Sciatic nerve (tissue), 2 donors: ENCODE measurements around the gene RFC1. TPM values are rescaled to one million over a fixed set of nuclear protein-coding genes. Genes with fewer than 3 reads are reported as not detected.
"Not testable (repeated sequence)": the region's sequence is repeated elsewhere in the genome, so short reads cannot be mapped to it uniquely, and the experiment has no call there.

Experiments used
- ATAC-seq: fragments of 200-7000 bp; cut with Tn5 transposase; one replicate; pipeline ENCODE4 v1.9.1; 2020; ENCODE audit warnings: mild to moderate bottlenecking, moderate library complexity
- DNase-seq: peaks from one replicate; pipeline ENCODE4 v3.0.0-alpha.2; 2020; ENCODE audit warnings: low spot score
- intact Hi-C: fragments of 100-400 bp; cut with DNase I; formaldehyde crosslinking; loops from one replicate; pipeline ENCODE4 v1.14.2; 2022
- total RNA-seq: library from RNA; stranded (reverse); fragmentation: NEBNext Ultra II Directional; extraction: Animal tissue kit (Norgen Biotek cat#: 25700); gene quantifications from one replicate; pipeline ENCODE4 v1.2.1, GENCODE V29; 2021
- donor health status: DM: no; HTN: no; CAD: no.
- donor health status: DM: no; HTN: no; CAD: no.

The RFC1 gene, protein sequence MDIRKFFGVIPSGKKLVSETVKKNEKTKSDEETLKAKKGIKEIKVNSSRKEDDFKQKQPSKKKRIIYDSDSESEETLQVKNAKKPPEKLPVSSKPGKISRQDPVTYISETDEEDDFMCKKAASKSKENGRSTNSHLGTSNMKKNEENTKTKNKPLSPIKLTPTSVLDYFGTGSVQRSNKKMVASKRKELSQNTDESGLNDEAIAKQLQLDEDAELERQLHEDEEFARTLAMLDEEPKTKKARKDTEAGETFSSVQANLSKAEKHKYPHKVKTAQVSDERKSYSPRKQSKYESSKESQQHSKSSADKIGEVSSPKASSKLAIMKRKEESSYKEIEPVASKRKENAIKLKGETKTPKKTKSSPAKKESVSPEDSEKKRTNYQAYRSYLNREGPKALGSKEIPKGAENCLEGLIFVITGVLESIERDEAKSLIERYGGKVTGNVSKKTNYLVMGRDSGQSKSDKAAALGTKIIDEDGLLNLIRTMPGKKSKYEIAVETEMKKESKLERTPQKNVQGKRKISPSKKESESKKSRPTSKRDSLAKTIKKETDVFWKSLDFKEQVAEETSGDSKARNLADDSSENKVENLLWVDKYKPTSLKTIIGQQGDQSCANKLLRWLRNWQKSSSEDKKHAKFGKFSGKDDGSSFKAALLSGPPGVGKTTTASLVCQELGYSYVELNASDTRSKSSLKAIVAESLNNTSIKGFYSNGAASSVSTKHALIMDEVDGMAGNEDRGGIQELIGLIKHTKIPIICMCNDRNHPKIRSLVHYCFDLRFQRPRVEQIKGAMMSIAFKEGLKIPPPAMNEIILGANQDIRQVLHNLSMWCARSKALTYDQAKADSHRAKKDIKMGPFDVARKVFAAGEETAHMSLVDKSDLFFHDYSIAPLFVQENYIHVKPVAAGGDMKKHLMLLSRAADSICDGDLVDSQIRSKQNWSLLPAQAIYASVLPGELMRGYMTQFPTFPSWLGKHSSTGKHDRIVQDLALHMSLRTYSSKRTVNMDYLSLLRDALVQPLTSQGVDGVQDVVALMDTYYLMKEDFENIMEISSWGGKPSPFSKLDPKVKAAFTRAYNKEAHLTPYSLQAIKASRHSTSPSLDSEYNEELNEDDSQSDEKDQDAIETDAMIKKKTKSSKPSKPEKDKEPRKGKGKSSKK
- total RNA-seq: 54.6 TPM

DNA sequence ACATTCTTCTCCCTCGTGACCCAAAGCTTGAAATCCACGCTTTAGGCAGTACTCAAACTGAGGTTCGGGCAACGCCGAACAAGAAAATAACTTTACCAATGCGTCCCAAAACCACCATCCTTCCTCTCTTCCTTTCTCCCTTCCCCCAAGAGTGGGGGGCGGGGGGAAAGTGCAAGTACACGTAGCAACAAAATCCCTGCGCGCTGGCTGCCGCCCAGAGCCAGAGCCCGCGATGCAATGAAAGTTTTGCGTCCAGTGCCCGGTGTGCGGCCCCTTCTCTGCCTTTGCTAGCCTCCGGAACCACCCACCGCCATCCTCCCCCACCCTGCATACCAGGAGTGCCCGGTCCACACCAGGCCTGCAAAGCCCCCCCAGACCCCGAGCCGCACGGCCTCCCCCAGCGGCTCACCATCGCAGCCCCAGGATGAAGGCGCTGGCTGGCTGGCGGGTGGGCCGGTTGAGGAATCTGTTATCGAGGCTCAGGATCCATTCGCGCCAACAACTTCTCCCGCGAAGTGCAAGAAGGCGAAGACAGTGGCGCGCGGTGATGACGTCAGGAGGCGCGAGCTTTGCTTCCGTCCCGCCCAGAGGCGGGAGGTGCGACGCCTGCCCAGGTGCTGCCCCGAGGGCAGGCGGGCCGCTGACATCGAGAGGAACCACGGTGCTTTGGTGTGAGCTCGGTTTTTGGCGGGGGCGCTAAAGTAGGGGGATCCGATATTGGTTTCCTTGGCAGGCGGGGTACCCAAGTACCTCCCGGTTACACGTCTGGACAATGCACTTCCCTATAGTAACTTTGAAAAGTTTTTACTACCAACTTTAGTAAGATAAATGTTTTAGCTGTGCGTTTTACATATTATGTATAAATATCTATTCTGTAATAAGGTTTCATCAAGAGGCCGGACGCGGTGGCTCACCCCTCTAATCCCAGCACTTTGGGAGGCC is at the start of gene RFC1:
Gene RFC1 (minus strand): TSS at position 533 of the 942 bp plus-strand sequence. CDS start 121 bp downstream, at position 412.
- ATAC-seq (peak; percentile 98), DNase-seq (peak; percentile 96)
- intact Hi-C loops: no loop called here

DNA sequence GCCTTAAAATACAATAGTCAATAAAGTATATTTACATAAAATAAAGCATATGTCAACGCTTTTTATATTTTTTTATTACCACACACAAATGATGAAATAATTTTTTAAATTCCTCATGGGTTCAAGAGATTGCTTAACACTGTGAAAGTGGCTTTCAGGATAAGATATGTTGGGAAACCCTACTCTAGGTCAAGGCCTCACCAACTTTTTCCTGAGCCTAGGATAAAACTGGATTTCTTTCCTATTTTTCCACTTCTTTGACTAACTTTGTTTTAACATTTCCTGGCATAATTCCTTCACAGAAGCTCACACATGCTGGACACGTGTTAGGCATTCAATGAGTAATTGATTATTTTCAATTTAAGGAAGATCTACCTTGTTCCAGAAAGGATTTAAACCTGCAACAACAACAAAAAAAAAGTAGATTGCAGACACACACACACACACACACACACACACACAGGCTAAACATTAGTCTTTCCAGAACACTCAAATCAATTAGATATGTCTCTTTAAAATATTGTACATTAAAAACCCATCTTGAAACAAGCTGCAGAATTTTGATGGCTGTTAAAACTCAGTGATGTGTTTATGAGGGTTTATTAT is 49.6 kb upstream of the RFC1 start:
- ATAC-seq (peak; percentile 53), DNase-seq (no peak)
- intact Hi-C loops: no loop called here

DNA sequence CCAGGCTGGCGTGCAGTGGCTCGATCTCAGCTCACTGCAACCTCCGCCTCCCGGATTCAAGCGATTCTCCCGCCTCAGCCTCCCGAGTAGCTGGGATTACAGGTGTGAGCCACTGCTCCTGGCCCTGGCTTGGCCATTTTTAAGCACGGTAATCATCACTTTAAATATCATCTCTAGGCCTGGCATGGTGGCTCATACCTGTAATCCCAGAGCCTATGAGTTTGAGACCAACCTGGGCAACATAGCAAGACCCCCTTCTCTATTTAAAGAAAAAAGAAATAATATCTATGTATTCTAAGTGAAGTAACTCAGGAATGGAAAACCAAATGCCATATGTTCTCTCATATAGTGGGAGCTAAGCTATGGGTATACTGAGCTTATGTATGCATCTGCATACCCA is 45.4 kb upstream of the RFC1 start:
- intact Hi-C loops, DNase-seq, ATAC-seq: not testable (repeated sequence)

DNA sequence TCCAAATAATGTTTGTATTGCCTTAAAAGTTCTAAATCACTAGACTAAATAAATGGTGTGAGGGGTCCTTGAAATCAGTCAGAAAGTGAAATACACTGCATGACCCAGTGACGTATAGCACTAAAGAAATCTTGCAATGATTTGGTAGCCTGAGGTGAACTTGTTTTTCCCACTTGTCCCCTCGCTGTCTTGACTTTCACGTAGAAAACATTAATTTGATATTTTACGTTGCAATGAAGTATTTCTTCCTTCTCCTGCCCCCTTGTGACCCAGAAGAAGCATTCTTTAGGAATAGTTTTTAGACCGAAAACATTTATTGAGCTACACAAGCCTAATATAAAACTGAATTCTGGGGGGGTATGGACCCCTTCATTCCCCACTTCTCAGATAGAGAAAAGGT is 44.3 kb upstream of the RFC1 start:
- no peak for ATAC-seq
- DNase-seq: no peak
- intact Hi-C loops: no loop called here

DNA sequence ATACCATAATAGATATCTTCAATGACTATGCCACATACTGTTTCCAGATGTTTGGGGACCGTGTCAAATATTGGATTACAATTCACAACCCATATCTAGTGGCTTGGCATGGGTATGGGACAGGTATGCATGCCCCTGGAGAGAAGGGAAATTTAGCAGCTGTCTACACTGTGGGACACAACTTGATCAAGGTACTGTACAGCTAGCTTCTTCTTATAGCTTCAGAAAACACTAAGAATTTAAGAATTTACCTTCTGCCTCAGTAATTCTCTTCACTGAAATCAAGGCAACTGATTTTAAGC is 41.4 kb upstream of the RFC1 start:
- ATAC-seq (no peak), DNase-seq (no peak)
- intact Hi-C loops: no loop called here

DNA sequence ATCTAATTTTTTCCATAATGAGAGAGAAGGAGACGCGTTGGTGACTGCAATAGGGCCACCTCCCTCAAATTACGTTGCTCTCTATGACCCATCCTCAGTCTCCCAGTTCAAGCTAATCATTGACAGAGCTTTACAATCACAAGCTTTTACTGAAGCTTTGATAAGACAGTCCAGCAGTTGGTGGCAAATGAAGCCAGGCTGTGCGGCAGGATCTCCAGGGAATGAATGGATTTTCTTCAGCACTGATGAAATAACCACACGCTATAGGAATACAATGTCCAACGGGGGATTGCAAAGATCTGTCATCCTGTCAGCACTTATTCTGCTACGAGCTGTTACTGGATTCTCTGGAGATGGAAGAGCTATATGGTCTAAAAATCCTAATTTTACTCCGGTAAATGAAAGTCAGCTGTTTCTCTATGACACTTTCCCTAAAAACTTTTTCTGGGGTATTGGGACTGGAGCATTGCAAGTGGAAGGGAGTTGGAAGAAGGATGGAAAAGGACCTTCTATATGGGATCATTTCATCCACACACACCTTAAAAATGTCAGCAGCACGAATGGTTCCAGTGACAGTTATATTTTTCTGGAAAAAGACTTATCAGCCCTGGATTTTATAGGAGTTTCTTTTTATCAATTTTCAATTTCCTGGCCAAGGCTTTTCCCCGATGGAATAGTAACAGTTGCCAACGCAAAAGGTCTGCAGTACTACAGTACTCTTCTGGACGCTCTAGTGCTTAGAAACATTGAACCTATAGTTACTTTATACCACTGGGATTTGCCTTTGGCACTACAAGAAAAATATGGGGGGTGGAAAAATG is 40.8 kb upstream of the RFC1 start, which contains the start of gene KLB:
Gene KLB (plus strand): TSS at position 168 of the 821 bp plus-strand sequence. CDS start 20 bp downstream, at position 188.
- ATAC-seq: no peak
- no peak for DNase-seq
- intact Hi-C loops: no loop called here

DNA sequence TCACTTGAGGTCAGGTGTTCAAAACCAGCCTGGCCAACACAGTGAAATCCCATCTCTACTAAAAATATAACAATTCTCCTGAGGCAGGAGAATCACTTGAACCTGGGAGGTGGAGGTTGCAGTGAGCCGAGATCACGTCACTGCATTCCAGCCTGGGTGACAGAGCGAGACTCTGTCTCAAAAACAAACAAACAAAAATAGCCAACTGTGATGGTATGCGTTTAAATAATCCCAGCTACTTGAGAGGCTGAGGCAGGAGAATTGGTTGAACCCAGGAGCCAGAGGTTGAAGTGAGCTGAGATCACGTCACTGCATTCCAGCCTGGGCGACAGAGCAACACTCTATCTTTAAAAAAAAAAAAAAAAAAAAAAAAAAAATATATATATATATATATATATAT is 35.5 kb upstream of the RFC1 start:
- intact Hi-C loops: not testable (repeated sequence)

DNA sequence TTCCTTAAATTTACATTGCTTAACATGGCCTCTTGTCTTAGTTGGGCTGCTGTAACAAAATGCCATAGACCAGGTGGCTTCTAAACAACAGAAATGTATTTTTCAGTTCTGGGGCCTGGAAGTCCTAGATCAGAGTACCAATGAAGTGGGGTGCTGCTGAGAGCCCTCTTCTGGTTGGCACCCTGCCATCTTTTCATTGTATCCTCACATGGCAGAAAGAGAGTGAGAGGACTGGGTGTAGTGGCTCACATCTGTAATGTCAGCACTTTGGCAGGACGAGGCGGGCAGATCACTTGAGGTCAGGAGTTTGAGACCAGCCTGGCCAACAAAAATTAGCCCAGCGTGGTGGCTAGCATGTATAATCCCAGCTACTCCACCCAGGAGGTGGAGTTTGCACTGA is 28.5 kb upstream of the RFC1 start:
- intact Hi-C loops: no loop called here
- DNase-seq (no peak), ATAC-seq (no peak)

More for the DNA sequence above, 35.5 kb upstream of the RFC1 start:
- not testable (repeated sequence) for DNase-seq, ATAC-seq

DNA sequence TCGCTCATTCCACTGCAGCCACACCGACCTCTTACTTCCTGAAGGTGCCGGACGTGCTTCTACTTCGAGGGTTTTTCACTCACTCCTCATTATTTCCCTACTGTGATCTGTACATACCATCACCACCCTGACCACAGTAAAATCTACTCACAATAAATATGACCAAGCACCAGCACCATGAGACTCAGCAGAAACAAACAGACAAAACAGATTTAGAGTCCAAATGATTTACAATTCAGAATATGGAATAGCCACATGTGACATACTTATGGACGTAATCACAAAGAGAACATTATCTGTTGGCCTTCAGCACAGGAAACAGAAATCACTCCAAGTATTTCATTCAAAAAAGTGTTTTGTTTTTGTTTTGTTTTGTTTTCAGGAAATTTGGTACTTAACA is 24.4 kb upstream of the RFC1 start:
- DNase-seq (no peak), ATAC-seq (no peak)
- intact Hi-C loops: no loop called here

DNA sequence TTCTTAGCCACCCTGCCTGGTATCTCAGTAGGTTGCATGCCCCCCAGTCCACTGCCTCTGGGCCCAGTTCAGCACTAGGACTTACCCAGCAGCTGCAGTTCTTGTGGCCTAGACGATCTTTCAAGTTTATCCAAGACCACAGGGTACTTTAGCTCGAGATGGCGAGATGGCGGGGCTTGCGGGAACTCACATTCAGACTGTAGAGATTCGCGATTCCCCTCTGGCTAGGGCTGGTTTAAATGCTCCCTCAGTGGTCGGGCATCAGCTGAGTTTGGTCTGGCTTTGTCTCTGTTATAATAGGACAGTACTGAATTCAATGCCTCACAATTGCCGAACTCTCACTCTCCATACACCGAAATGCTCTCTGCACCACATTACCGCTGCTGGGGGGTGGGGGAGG is 18.4 kb upstream of the RFC1 start:
- no peak for DNase-seq
- ATAC-seq: no peak
- intact Hi-C loops: no loop called here

DNA sequence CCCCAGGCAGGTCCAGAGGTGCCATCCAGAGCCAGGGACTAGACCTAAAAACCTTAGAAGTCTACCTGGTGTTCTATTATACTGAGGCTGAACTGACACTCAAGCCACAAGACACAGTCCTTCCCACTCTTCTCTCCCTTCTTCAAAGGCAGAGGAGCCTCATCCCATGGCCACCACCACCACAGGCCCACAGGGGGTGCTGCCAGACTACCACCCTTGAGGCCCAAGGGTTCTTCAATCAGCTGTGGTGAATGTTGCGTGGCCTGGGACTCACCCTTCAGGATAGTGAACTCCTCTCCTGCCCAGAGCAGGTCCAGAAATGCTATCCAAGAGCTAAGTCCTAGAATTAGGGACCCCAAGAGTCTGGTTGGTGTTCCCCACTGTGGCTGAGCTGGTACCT is 17.5 kb upstream of the RFC1 start:
- intact Hi-C loops: no loop called here

DNA sequence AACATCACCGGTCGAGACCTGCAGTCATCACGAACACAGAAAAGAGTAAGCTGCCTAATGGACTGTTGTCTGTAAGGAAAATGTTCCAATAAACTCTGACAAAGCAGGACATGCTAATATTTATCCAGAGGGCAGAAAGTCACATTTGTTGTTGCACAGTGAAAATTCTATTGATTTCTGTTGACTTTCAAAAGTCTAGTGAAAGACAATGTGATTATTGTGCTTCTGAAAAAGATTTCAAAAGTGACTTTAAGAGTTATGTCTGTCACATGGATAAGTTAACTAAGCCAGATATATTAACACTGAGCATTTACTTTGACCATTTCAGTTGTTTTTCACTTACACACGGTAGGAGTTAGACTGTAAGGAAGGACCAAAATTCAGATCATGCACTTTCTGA is 9.3 kb upstream of the RFC1 start:
- ATAC-seq: no peak
- no peak for DNase-seq
- intact Hi-C loops: no loop called here

More for the DNA sequence above, 17.5 kb upstream of the RFC1 start:
- DNase-seq (no peak), ATAC-seq (no peak)

DNA sequence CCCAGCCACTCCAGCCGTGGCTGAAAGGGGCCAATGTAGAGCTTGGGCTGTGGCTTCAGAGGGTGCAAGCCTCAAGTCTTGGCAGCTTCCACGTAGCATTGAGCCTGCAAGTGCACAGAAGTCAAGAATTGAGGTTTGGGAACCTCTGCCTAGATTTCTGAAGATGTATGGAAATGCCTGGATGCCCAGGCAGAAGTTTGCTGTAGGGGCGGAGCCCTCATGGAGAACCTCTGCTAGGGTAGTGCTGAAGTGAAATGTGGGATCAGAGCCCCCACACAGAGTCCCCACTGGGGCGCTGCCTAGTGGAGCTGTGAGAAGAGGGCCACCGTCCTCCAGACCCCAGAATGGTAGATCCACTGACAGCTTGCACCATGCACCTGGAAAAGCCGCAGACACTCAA is 5.0 kb upstream of the RFC1 start:
- ATAC-seq, intact Hi-C loops: not testable (repeated sequence)

DNA sequence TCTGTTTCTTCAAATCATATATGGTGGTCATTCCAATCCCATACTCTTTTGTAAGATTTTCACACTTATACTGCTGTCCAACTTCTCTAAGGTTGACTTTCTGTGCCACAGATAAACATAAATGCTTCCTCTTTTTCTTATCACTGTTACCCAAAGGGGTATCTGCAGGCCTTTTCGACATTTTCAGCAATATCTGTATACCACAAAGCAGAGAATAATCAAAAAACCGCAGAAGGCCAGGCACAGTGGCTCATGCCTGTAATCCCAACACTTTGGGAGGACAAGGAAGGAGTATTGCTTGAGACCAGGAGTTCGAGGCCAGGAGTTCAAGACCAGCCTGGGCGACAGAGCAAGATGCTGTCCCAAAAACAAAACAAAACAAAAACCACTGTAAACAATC is 3.1 kb upstream of the RFC1 start:
- ATAC-seq: no peak
- intact Hi-C loops: no loop called here
- no peak for DNase-seq

More for the DNA sequence above, 5.0 kb upstream of the RFC1 start:
- DNase-seq: not testable (repeated sequence)

DNA sequence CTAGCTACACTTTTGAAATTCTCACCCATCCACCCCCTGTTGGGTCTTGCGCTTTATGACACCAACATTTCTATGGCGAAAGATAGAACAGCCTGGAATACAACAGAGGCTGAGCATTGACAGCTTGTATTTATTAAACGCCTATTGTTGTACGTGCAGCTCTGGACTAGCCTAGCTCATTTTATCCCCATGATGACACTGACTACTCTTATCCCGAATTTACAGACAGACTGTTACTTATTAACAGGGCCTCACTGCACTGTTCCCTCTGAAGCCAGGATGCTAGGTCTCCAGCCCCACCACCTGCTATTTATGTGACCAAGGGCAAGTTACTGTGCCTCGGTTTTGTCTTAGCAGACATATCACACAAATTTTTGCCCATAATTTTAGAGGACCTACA is 1.0 kb upstream of the RFC1 start:
- ATAC-seq: no peak
- no peak for DNase-seq
- intact Hi-C loops: no loop called here

DNA sequence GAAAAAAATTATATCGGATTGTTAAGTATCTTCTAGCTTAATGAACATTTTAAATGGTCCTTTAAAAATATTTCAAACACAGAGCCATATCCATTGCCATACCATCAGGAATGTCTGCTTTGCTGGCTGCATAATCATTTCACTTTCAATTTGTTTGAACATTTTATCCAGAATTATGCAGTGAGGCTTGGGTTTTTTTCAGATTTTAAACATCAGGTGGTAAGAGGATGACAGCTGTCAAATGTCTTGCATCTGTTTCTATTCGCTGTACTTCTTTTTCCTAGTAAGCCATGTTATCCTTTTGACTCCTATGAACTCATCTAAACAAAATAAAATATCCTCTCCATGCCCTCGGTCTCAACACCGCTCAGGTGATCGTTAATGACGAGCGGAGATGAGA is 802 bp downstream of the RFC1 start:
- ATAC-seq (no peak), DNase-seq (no peak)
- intact Hi-C loops: no loop called here

DNA sequence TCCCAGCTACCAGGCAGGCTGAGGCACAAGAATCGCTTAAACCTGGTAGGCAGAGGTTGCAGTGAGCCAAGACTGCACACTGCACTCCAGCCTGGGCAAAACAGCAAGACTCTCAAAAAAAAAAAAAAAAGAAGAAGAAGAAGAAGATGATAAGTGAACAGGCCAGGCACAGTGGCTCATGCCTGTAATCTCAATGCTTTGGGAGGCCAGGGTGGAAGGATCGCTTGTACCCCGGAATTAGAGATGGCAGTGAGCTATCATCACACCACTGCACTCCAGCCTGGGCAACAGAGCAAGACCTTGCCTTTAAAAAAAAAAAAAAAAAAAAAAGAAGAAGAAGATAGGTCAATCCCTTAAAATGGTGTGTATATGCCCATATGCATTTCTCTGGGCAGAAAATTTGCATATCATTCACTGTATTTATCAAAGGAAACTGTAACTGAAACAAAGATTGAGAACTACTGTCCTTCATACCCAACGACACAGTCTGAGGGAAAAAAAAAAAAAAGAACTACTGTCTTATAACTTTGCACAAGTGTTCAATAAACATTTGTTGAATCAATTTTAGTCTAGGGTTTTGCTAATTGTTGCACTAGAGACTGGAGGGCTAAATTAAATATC is 2.3 kb downstream of the RFC1 start:
- DNase-seq: no peak
- intact Hi-C loops: no loop called here
- no peak for ATAC-seq
